Effector memory CD8-positive, alpha-beta T cell (primary cell): ENCODE measurements around the gene SAXO1.
A peak's percentile ranks its signal among the peaks of the same experiment; 100 is the strongest.

Experiments used
- ATAC-seq: fragments of 150-1000 bp; cut with Tn5 transposase; replicated peaks from 2 replicates; pipeline ENCODE4 v1.10.0; 2021; ENCODE audit warnings: mild to moderate bottlenecking, moderate library complexity
- DNase-seq, 3 experiments: peaks; one replicate each; pipeline ENCODE4 v3.0.0; 2021
- H3K27ac Mint-ChIP-seq, 2 donors: one replicate each; pipeline ENCODE4 v1.8.0; 2022; ENCODE audit warnings: mild to moderate bottlenecking in 2 of 2, mixed read lengths in 2 of 2, moderate library complexity in 2 of 2
- H3K27me3 Mint-ChIP-seq, 2 donors: one replicate each; pipeline ENCODE4 v1.8.0; 2022; ENCODE audit warnings: mixed read lengths in 2 of 2
- H3K36me3 Mint-ChIP-seq: one replicate; pipeline ENCODE4 v1.8.0; 2022; ENCODE audit warnings: mild to moderate bottlenecking, moderate library complexity, mixed read lengths; ENCODE audit not compliant: insufficient read depth
- H3K4me1 Mint-ChIP-seq, 2 donors: one replicate each; pipeline ENCODE4 v1.8.0; 2022; ENCODE audit warnings: low read depth in 2 of 2, mixed read lengths in 2 of 2
- H3K4me3 Mint-ChIP-seq, 2 donors: one replicate each; pipeline ENCODE4 v1.8.0; 2022; ENCODE audit warnings: mild to moderate bottlenecking in 2 of 2, mixed read lengths in 2 of 2, moderate library complexity in 2 of 2
- H3K9me3 Mint-ChIP-seq, 2 donors: one replicate each; pipeline ENCODE4 v1.8.0; 2022; ENCODE audit warnings: mixed read lengths in 2 of 2
- total RNA-seq, 9 experiments: gene quantifications; one replicate each; lab custom pipeline; 2026; lab: John Stamatoyannopoulos, UW

The SAXO1 gene
- 0 to 4.7 (median 0.45) reads per million in 9 experiments for total RNA-seq

- ATAC-seq (no peak), DNase-seq (no peak)
- H3K9me3 Mint-ChIP-seq: no peaks in the 10 kb centered on the region
- H3K27me3 Mint-ChIP-seq: peaks cover 13 to 30% of the 10 kb centered on the region in 2 donors
- H3K36me3 Mint-ChIP-seq: no peaks in the 10 kb centered on the region
- H3K4me1 Mint-ChIP-seq: peaks cover 0 to 3% of the 10 kb centered on the region in 2 donors
- H3K27ac Mint-ChIP-seq: no peak within 1 kb of the TSS
- no peak within 1 kb of the TSS for H3K4me3 Mint-ChIP-seq
Observed at GRCh38 chr9:19033015-19033414, at the start of gene SAXO1. Gene SAXO1 (minus strand): TSS chr9:19033209. CDS start chr9:19032908, 301 bp downstream.

GRCh38 chr9:19074836-19075235, 41.8 kb upstream of the SAXO1 start:
- peaks cover 67% of the 10 kb centered on the region for H3K36me3 Mint-ChIP-seq
- H3K27ac Mint-ChIP-seq: peak overlapping the region; percentile 13 to 60

GRCh38 chr9:19074229-19074628, 41.2 kb upstream of the SAXO1 start:
- Mint-ChIP-seq H3K27ac (peak overlapping the region; percentile 13 to 60), H3K4me3 (no peak overlapping the region), H3K9me3 (no peaks in the 10 kb centered on the region), H3K27me3 (no peaks in the 10 kb centered on the region), H3K4me1 (peaks cover 6 to 15% of the 10 kb centered on the region in 2 donors), H3K36me3 (peaks cover 66% of the 10 kb centered on the region)
- no peak for ATAC-seq
- no peak for DNase-seq

More at GRCh38 chr9:19074836-19075235, 41.8 kb upstream of the SAXO1 start:
- H3K27me3 Mint-ChIP-seq: no peaks in the 10 kb centered on the region
- peaks cover 6 to 15% of the 10 kb centered on the region in 2 donors for H3K4me1 Mint-ChIP-seq
- no peak for DNase-seq
- ATAC-seq: no peak
- no peaks in the 10 kb centered on the region for H3K9me3 Mint-ChIP-seq
- H3K4me3 Mint-ChIP-seq: no peak overlapping the region

GRCh38 chr9:19057033-19057432, 24.0 kb upstream of the SAXO1 start:
- Mint-ChIP-seq H3K27me3 (no peaks in the 10 kb centered on the region), H3K36me3 (peaks cover 56% of the 10 kb centered on the region), H3K4me1 (peaks cover 1 to 7% of the 10 kb centered on the region in 2 donors), H3K9me3 (no peaks in the 10 kb centered on the region), H3K4me3 (no peak overlapping the region), H3K27ac (no peak overlapping the region)
- DNase-seq (no peak), ATAC-seq (no peak)

GRCh38 chr9:19050637-19051591, 17.9 kb upstream of the SAXO1 start:
- H3K9me3 Mint-ChIP-seq: no peaks in the 10 kb centered on the region
- H3K4me3 Mint-ChIP-seq: peak overlapping the region; percentile 93 to 96
- no peak for ATAC-seq
- peaks cover 20% of the 10 kb centered on the region for H3K36me3 Mint-ChIP-seq
- DNase-seq: no peak
- H3K27me3 Mint-ChIP-seq: no peaks in the 10 kb centered on the region
- peaks cover 20 to 29% of the 10 kb centered on the region in 2 donors for H3K4me1 Mint-ChIP-seq
- H3K27ac Mint-ChIP-seq: peak overlapping the region; percentile 99

GRCh38 chr9:19049917-19050636, 17.1 kb upstream of the SAXO1 start:
- no peak for DNase-seq
- peaks cover 20 to 29% of the 10 kb centered on the region in 2 donors for H3K4me1 Mint-ChIP-seq
- no peak for ATAC-seq

GRCh38 chr9:19048966-19049916, 16.2 kb upstream of the SAXO1 start, which contains the start of gene RRAGA:
Gene RRAGA (plus strand): TSS chr9:19049427. CDS start chr9:19049660, 233 bp downstream.
- H3K27ac Mint-ChIP-seq: peak within 1 kb of the TSS; percentile 99
- no peaks in the 10 kb centered on the region for H3K27me3 Mint-ChIP-seq
- DNase-seq (peak; percentile 96 to 97 (median 96)), ATAC-seq (peak; percentile 87)
- no peaks in the 10 kb centered on the region for H3K9me3 Mint-ChIP-seq
- H3K4me1 Mint-ChIP-seq: peaks cover 20 to 29% of the 10 kb centered on the region in 2 donors
- H3K36me3 Mint-ChIP-seq: peaks cover 20% of the 10 kb centered on the region
- peak within 1 kb of the TSS; percentile 93 to 96 for H3K4me3 Mint-ChIP-seq

More at GRCh38 chr9:19049917-19050636, 17.1 kb upstream of the SAXO1 start:
- Mint-ChIP-seq H3K27ac (peak overlapping the region; percentile 99), H3K27me3 (no peaks in the 10 kb centered on the region), H3K36me3 (peaks cover 20% of the 10 kb centered on the region), H3K9me3 (no peaks in the 10 kb centered on the region), H3K4me3 (peak overlapping the region; percentile 93 to 96)

- no peaks in the 10 kb centered on the region for H3K4me1 Mint-ChIP-seq
- ATAC-seq: no peak
- DNase-seq: no peak
- peaks cover 0 to 12% of the 10 kb centered on the region in 2 donors for H3K27me3 Mint-ChIP-seq
- no peaks in the 10 kb centered on the region for H3K36me3 Mint-ChIP-seq
- no peak overlapping the region for H3K4me3 Mint-ChIP-seq
- H3K27ac Mint-ChIP-seq: no peak overlapping the region
- no peaks in the 10 kb centered on the region for H3K9me3 Mint-ChIP-seq
Observed at GRCh38 chr9:19036611-19037010, 3.6 kb upstream of the SAXO1 start.

GRCh38 chr9:19032406-19032805, 603 bp downstream of the SAXO1 start:
- peaks cover 13 to 30% of the 10 kb centered on the region in 2 donors for H3K27me3 Mint-ChIP-seq
- H3K4me1 Mint-ChIP-seq: peaks cover 0 to 3% of the 10 kb centered on the region in 2 donors
- DNase-seq (no peak), ATAC-seq (no peak)
- H3K36me3 Mint-ChIP-seq: no peaks in the 10 kb centered on the region
- no peak overlapping the region for H3K4me3 Mint-ChIP-seq
- H3K27ac Mint-ChIP-seq: no peak overlapping the region
- H3K9me3 Mint-ChIP-seq: no peaks in the 10 kb centered on the region

GRCh38 chr9:19030899-19031298, 2.1 kb downstream of the SAXO1 start:
- Mint-ChIP-seq H3K9me3 (no peaks in the 10 kb centered on the region), H3K27ac (no peak overlapping the region), H3K36me3 (no peaks in the 10 kb centered on the region), H3K27me3 (peaks cover 13 to 30% of the 10 kb centered on the region in 2 donors), H3K4me3 (no peak overlapping the region), H3K4me1 (peaks cover 0 to 3% of the 10 kb centered on the region in 2 donors)
- no peak for ATAC-seq
- no peak for DNase-seq

GRCh38 chr9:19028835-19029451, 4.1 kb downstream of the SAXO1 start:
- H3K9me3 Mint-ChIP-seq: no peaks in the 10 kb centered on the region
- no peak overlapping the region for H3K27ac Mint-ChIP-seq
- peak; percentile 35 for ATAC-seq
- H3K4me1 Mint-ChIP-seq: peaks cover 0 to 3% of the 10 kb centered on the region in 2 donors
- H3K4me3 Mint-ChIP-seq: no peak overlapping the region
- peak in 2 of 3 experiments; percentile 4 to 21 for DNase-seq
- H3K36me3 Mint-ChIP-seq: no peaks in the 10 kb centered on the region
- H3K27me3 Mint-ChIP-seq: peaks cover 20 to 30% of the 10 kb centered on the region in 2 donors

GRCh38 chr9:19027825-19028224, 5.2 kb downstream of the SAXO1 start:
- H3K36me3 Mint-ChIP-seq: no peaks in the 10 kb centered on the region
- H3K9me3 Mint-ChIP-seq: no peaks in the 10 kb centered on the region
- DNase-seq (no peak), ATAC-seq (no peak)
- no peak overlapping the region for H3K27ac Mint-ChIP-seq
- no peak overlapping the region for H3K4me3 Mint-ChIP-seq
- peaks cover 0 to 3% of the 10 kb centered on the region in 2 donors for H3K4me1 Mint-ChIP-seq
- peaks cover 22 to 35% of the 10 kb centered on the region in 2 donors for H3K27me3 Mint-ChIP-seq
